Measurements from ENCODE around the gene ACAN.

The ACAN gene

DNA sequence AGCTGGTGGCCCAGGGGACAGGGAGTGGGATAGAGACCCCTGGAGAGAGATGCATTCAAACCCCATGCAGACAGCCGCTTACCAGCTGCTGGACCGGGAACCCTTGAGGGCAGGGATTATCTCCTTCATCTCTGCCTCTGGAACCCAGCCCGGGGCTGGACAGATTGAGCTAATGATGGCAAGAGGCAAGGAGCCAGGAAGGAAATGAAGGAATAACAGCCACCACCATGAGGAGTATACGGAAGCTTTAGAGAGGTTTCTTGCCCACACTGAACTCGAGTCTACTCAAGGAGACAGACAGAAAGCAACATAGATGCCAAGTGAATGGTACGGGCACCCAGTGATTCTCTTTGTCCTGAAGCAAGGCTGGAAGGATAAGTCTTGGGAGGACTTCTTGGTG, 68.9 kb downstream of the ACAN start:
- H3K27ac ChIP-seq (ENCODE audit: insufficient read depth, low read length, poor library complexity, severe bottlenecking), result no peak overlapping the region
- H3K9me3 ChIP-seq (ENCODE audit: control insufficient read depth, low read length), result no peaks in the 10 kb centered on the region
- no peak for DNase-seq
- no peaks in the 10 kb centered on the region for H3K27me3 ChIP-seq (replicated peaks; ENCODE audit: control insufficient read depth, insufficient read depth, low read length, poor library complexity, severe bottlenecking)
- H3K36me3 ChIP-seq (ENCODE audit: control insufficient read depth, insufficient read depth, low read length), result peaks cover 17% of the 10 kb centered on the region
- H3K4me1 ChIP-seq (ENCODE audit: control insufficient read depth, insufficient read depth, low read length, poor library complexity, severe bottlenecking), result no peaks in the 10 kb centered on the region
- no peak overlapping the region for H3K4me3 ChIP-seq (ENCODE audit: insufficient read depth, low read depth, low read length, poor library complexity, severe bottlenecking)

DNA sequence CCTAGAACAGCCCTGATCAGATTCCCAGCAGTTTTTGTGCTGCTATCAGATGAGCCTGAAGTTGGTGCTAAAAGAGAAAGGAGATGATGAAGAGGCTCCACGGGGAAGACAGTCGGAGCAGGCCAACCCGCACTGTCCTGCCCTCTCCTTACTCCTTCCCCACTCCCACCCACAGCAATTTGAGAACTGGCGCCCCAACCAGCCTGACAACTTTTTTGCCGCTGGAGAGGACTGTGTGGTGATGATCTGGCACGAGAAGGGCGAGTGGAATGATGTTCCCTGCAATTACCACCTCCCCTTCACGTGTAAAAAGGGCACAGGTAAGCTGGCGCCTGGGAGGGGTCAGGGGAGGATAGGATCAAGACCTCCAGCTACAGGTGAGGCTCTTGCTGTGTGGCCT, 69.5 kb downstream of the ACAN start:
- H3K4me1 ChIP-seq (ENCODE audit: control insufficient read depth, insufficient read depth, low read length, poor library complexity, severe bottlenecking), result no peaks in the 10 kb centered on the region
- H3K4me3 ChIP-seq (ENCODE audit: insufficient read depth, low read depth, low read length, poor library complexity, severe bottlenecking), result no peak overlapping the region
- H3K9me3 ChIP-seq (ENCODE audit: control insufficient read depth, low read length), result no peaks in the 10 kb centered on the region
- H3K36me3 ChIP-seq (ENCODE audit: control insufficient read depth, insufficient read depth, low read length), result peaks cover 21% of the 10 kb centered on the region
- no peak for DNase-seq
- H3K27me3 ChIP-seq (replicated peaks; ENCODE audit: control insufficient read depth, insufficient read depth, low read length, poor library complexity, severe bottlenecking), result no peaks in the 10 kb centered on the region
- H3K27ac ChIP-seq (ENCODE audit: insufficient read depth, low read length, poor library complexity, severe bottlenecking), result no peak overlapping the region

DNA sequence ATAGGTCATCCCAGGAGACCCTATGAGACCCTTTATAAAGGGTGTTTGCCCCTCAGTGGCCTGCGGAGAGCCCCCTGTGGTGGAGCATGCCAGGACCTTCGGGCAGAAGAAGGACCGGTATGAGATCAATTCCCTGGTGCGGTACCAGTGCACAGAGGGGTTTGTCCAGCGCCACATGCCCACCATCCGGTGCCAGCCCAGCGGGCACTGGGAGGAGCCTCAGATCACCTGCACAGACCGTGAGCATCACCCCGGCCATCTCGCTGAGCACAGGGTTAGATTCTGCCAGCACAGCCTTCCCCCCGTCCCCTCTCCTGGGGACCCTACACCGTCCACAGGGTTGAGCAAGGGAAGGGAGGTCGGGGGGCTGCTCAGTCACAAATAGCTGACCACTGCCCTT, 70.5 kb downstream of the ACAN start:
- H3K36me3 ChIP-seq (ENCODE audit: control insufficient read depth, insufficient read depth, low read length), result peaks cover 31% of the 10 kb centered on the region
- no peaks in the 10 kb centered on the region for H3K4me1 ChIP-seq (ENCODE audit: control insufficient read depth, insufficient read depth, low read length, poor library complexity, severe bottlenecking)
- H3K27ac ChIP-seq (ENCODE audit: insufficient read depth, low read length, poor library complexity, severe bottlenecking), result no peak overlapping the region
- no peaks in the 10 kb centered on the region for H3K27me3 ChIP-seq (replicated peaks; ENCODE audit: control insufficient read depth, insufficient read depth, low read length, poor library complexity, severe bottlenecking)
- no peaks in the 10 kb centered on the region for H3K9me3 ChIP-seq (ENCODE audit: control insufficient read depth, low read length)
- no peak for DNase-seq
- no peak overlapping the region for H3K4me3 ChIP-seq (ENCODE audit: insufficient read depth, low read depth, low read length, poor library complexity, severe bottlenecking)

DNA sequence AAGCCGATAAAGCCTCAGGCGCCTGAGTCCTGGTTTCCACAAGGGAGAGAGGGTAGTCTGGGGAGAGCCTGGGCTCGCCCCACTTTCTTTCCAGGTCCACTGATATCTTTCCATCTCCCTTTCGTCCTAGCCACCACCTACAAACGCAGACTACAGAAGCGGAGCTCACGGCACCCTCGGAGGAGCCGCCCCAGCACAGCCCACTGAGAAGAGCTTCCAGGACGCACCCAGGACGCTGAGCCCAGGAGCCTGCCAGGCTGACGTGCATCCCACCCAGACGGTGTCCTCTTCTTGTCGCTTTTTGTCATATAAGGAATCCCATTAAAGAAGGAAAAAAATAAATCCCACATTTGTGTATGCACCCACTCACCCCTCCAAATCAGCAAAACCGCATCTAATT, 71.0 kb downstream of the ACAN start:
- Histone ChIP-seq H3K9me3 (ENCODE audit: control insufficient read depth, low read length) (no peaks in the 10 kb centered on the region), H3K27me3 (replicated peaks; ENCODE audit: control insufficient read depth, insufficient read depth, low read length, poor library complexity, severe bottlenecking) (no peaks in the 10 kb centered on the region), H3K4me3 (ENCODE audit: insufficient read depth, low read depth, low read length, poor library complexity, severe bottlenecking) (no peak overlapping the region), H3K4me1 (ENCODE audit: control insufficient read depth, insufficient read depth, low read length, poor library complexity, severe bottlenecking) (no peaks in the 10 kb centered on the region), H3K27ac (ENCODE audit: insufficient read depth, low read length, poor library complexity, severe bottlenecking) (no peak overlapping the region), H3K36me3 (ENCODE audit: control insufficient read depth, insufficient read depth, low read length) (peaks cover 36% of the 10 kb centered on the region)
- no peak for DNase-seq

DNA sequence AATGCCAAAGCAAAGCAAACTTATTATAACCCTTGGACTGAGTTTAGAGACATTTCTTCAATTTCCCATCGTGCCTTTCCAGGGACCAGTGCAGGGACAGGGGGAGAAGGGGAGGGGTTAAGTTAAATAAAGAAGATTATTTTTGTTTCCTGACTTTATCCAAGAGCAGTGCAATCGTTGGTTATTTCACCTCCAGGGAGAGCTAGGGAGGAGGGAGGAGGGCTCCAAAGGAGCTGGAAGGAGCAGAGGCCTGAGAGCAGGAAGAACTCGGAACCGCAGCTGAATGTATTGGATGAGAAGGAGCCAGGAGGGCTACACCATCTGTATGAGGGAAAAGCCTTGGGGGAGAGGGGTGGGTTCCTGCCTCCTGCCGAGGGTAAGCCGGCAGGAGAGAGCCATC, 71.4 kb downstream of the ACAN start:
- DNase-seq, result no peak
- H3K9me3 ChIP-seq (ENCODE audit: control insufficient read depth, low read length), result no peaks in the 10 kb centered on the region

DNA sequence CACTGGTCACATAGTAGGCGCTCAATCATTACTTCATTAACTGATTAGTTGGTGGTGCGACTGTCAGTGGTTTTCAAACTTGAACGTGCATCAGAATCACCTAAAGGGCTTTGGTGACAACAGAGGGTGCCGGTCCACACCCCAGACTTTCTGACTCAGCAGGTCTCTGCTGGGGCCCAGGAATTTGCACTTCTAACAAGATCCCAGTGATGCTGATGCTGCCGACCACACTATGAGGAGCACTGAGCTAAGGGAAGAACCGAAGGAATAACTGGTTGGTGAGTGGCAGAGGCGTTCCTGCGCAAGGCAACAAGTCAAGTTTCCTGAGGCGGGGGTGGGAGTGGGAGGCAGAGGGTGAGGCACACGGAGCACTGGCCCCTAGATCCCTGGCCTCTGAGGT, 73.3 kb downstream of the ACAN start:
- H3K4me1 ChIP-seq (ENCODE audit: control insufficient read depth, insufficient read depth, low read length, poor library complexity, severe bottlenecking), result no peaks in the 10 kb centered on the region
- H3K9me3 ChIP-seq (ENCODE audit: control insufficient read depth, low read length), result no peaks in the 10 kb centered on the region
- no peak overlapping the region for H3K27ac ChIP-seq (ENCODE audit: insufficient read depth, low read length, poor library complexity, severe bottlenecking)
- no peaks in the 10 kb centered on the region for H3K27me3 ChIP-seq (replicated peaks; ENCODE audit: control insufficient read depth, insufficient read depth, low read length, poor library complexity, severe bottlenecking)
- no peak for DNase-seq
- H3K36me3 ChIP-seq (ENCODE audit: control insufficient read depth, insufficient read depth, low read length), result peaks cover 59% of the 10 kb centered on the region
- no peak overlapping the region for H3K4me3 ChIP-seq (ENCODE audit: insufficient read depth, low read depth, low read length, poor library complexity, severe bottlenecking)

More for the DNA sequence above, 71.4 kb downstream of the ACAN start:
- no peak overlapping the region for H3K4me3 ChIP-seq (ENCODE audit: insufficient read depth, low read depth, low read length, poor library complexity, severe bottlenecking)
- H3K27ac ChIP-seq (ENCODE audit: insufficient read depth, low read length, poor library complexity, severe bottlenecking), result no peak overlapping the region
- no peaks in the 10 kb centered on the region for H3K27me3 ChIP-seq (replicated peaks; ENCODE audit: control insufficient read depth, insufficient read depth, low read length, poor library complexity, severe bottlenecking)
- H3K36me3 ChIP-seq (ENCODE audit: control insufficient read depth, insufficient read depth, low read length), result peaks cover 40% of the 10 kb centered on the region
- no peaks in the 10 kb centered on the region for H3K4me1 ChIP-seq (ENCODE audit: control insufficient read depth, insufficient read depth, low read length, poor library complexity, severe bottlenecking)

DNA sequence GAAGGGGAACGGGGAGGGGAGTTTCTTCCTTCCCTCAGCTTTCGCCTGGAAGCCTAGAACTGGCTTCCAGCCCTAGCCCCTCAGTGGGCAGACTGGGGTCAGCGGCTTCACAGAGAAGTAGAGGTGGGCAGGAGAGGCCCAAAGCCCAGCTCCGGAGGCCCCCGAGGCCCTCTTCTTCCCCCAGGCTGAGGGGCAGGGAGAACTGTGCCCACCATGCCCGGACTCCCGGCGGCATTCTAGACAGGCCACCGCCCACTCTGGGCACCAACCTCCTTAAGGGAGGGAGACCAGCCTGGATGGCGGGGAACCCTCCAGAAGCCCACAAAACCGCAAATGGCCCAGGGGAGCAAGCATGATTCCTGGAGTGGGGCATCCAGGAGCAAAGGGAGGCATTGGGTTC, 74.2 kb downstream of the ACAN start:
- Histone ChIP-seq H3K4me3 (ENCODE audit: insufficient read depth, low read depth, low read length, poor library complexity, severe bottlenecking) (no peak overlapping the region), H3K4me1 (ENCODE audit: control insufficient read depth, insufficient read depth, low read length, poor library complexity, severe bottlenecking) (no peaks in the 10 kb centered on the region), H3K27ac (ENCODE audit: insufficient read depth, low read length, poor library complexity, severe bottlenecking) (no peak overlapping the region), H3K27me3 (replicated peaks; ENCODE audit: control insufficient read depth, insufficient read depth, low read length, poor library complexity, severe bottlenecking) (no peaks in the 10 kb centered on the region), H3K9me3 (ENCODE audit: control insufficient read depth, low read length) (no peaks in the 10 kb centered on the region), H3K36me3 (ENCODE audit: control insufficient read depth, insufficient read depth, low read length) (peaks cover 67% of the 10 kb centered on the region)
- DNase-seq, result no peak

DNA sequence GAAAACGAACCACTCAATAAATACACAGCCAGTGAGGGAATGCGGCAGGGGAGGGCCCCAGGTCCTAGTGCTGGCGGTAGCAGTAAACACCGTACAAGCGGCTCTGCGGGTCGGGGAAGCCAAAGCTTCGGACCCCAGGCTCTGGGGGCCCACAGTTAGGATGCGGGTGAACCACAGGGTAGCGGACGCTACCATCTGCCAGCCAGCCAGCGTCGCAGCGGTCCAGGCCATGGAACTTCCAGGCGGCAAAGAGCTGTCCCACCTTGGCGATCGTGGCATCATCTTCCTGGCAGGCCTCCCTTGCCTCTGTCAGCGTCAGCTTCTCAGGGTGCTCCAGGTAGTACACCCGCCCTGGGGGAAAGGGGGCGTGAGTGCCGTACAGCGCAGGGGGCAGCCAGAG, 74.7 kb downstream of the ACAN start:
- Histone ChIP-seq H3K36me3 (ENCODE audit: control insufficient read depth, insufficient read depth, low read length) (peaks cover 72% of the 10 kb centered on the region), H3K4me1 (ENCODE audit: control insufficient read depth, insufficient read depth, low read length, poor library complexity, severe bottlenecking) (no peaks in the 10 kb centered on the region), H3K27ac (ENCODE audit: insufficient read depth, low read length, poor library complexity, severe bottlenecking) (no peak overlapping the region), H3K9me3 (ENCODE audit: control insufficient read depth, low read length) (no peaks in the 10 kb centered on the region), H3K4me3 (ENCODE audit: insufficient read depth, low read depth, low read length, poor library complexity, severe bottlenecking) (no peak overlapping the region), H3K27me3 (replicated peaks; ENCODE audit: control insufficient read depth, insufficient read depth, low read length, poor library complexity, severe bottlenecking) (no peaks in the 10 kb centered on the region)
- DNase-seq, result no peak

DNA sequence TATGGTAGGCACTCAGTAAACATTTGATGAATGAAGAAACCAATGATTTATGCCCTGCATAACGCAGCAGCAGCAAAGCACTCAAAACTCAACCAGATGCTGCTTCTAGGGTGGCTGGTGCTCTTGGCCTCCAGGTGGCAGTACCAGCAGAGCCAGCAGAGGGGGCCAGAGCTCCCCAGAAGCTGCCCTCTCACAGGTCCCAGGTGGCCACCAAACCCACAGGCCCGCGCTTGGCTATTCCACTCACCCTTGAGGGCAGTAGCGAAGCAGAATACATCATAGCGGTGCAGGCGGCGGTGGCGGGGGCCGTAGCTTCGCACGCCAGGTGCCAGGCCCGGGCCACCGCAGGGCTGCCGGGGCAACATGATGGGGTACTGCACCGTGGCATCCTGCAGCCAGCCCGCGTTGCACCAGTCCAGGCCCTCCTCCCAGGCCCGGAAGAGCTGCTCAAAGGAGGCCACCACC, 75.5 kb downstream of the ACAN start:
- Histone ChIP-seq H3K9me3 (ENCODE audit: control insufficient read depth, low read length) (no peaks in the 10 kb centered on the region), H3K36me3 (ENCODE audit: control insufficient read depth, insufficient read depth, low read length) (peaks cover 74% of the 10 kb centered on the region), H3K27ac (ENCODE audit: insufficient read depth, low read length, poor library complexity, severe bottlenecking) (no peak overlapping the region), H3K4me3 (ENCODE audit: insufficient read depth, low read depth, low read length, poor library complexity, severe bottlenecking) (no peak overlapping the region), H3K27me3 (replicated peaks; ENCODE audit: control insufficient read depth, insufficient read depth, low read length, poor library complexity, severe bottlenecking) (no peaks in the 10 kb centered on the region), H3K4me1 (ENCODE audit: control insufficient read depth, insufficient read depth, low read length, poor library complexity, severe bottlenecking) (no peaks in the 10 kb centered on the region)
- no peak for DNase-seq

DNA sequence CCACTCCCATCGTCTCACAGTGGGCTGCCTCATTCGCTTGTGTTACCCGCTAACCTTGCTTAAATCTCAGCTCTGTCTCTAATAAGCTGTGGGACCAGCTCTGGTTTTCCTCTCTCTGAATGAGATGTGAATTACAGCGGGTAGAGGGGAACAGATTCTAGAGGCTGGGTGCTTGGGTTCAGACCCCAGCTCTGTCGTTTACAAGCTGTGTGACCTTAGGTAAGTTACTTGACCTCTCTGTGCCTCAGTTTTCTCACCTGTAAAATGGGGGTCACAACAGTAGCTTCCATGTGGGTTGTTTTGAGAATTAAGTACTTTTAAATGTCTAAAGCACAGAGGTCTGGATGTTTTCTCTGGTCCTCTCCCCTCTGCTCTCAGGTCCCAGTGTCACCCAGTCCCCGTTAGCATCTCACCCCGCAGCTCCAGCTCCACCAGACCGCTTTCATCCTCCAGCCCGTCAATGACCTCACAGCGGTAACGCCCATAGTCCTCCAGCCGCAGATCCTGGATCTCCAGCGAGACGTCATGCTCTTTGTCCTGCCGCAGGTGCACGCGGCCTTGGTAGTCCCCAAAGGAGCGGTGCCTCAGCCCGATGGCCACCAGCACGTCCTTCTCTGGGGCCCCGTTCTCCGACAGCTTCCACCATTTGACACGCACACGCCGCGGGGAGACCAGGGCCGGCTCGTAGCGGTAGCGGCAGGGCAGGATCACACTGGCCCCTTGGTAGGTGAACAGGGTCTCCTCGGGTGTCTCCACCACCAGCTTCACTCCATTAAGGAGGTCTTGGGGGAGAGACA, 77.9 kb downstream of the ACAN start:
- no peaks in the 10 kb centered on the region for H3K27me3 ChIP-seq (replicated peaks; ENCODE audit: control insufficient read depth, insufficient read depth, low read length, poor library complexity, severe bottlenecking)
- H3K9me3 ChIP-seq (ENCODE audit: control insufficient read depth, low read length), result no peaks in the 10 kb centered on the region
- no peak overlapping the region for H3K27ac ChIP-seq (ENCODE audit: insufficient read depth, low read length, poor library complexity, severe bottlenecking)
- no peaks in the 10 kb centered on the region for H3K4me1 ChIP-seq (ENCODE audit: control insufficient read depth, insufficient read depth, low read length, poor library complexity, severe bottlenecking)
- no peak for DNase-seq
- peaks cover 79% of the 10 kb centered on the region for H3K36me3 ChIP-seq (ENCODE audit: control insufficient read depth, insufficient read depth, low read length)
- H3K4me3 ChIP-seq (ENCODE audit: insufficient read depth, low read depth, low read length, poor library complexity, severe bottlenecking), result no peak overlapping the region
